Fibroblast of skin of abdomen (primary cell): ENCODE measurements around the gene PKHD1. TPM values are rescaled to one million over a fixed set of nuclear protein-coding genes. Genes with fewer than 3 reads are reported as not detected.

Experiments
- DNase-seq: peaks from one replicate; pipeline ENCODE4 v3.0.0-alpha.2; 2013
- polyA plus RNA-seq, 2 experiments: library from polyadenylated mRNA; unstranded; fragments of 120-200 nt; gene quantifications; one replicate each; pipeline ENCODE4 v1.2.1, GENCODE V29; 2013; ENCODE audit not compliant: insufficient read length in 2 of 2

Gene PKHD1, protein sequence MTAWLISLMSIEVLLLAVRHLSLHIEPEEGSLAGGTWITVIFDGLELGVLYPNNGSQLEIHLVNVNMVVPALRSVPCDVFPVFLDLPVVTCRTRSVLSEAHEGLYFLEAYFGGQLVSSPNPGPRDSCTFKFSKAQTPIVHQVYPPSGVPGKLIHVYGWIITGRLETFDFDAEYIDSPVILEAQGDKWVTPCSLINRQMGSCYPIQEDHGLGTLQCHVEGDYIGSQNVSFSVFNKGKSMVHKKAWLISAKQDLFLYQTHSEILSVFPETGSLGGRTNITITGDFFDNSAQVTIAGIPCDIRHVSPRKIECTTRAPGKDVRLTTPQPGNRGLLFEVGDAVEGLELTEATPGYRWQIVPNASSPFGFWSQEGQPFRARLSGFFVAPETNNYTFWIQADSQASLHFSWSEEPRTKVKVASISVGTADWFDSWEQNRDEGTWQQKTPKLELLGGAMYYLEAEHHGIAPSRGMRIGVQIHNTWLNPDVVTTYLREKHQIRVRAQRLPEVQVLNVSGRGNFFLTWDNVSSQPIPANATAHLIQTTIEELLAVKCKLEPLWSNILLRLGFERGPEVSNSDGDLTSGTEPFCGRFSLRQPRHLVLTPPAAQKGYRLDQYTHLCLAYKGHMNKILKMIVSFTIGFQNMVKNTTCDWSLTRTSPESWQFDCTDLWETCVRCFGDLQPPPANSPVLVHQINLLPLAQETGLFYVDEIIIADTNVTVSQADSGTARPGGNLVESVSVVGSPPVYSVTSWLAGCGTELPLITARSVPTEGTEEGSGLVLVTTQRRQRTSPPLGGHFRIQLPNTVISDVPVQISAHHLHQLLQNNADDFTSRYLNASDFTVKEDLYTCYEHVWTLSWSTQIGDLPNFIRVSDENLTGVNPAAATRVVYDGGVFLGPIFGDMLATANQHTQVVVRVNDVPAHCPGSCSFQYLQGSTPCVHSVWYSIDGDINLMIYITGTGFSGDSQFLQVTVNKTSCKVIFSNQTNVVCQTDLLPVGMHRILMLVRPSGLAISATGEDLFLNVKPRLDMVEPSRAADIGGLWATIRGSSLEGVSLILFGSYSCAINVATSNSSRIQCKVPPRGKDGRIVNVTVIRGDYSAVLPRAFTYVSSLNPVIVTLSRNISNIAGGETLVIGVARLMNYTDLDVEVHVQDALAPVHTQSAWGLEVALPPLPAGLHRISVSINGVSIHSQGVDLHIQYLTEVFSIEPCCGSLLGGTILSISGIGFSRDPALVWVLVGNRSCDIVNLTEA (N-terminal part only)
- polyA plus RNA-seq (2013, experiment 1 of 2; ENCODE audit: insufficient read length): 0.01 TPM
- not detected for polyA plus RNA-seq (2013, experiment 2 of 2; ENCODE audit: insufficient read length)

DNA sequence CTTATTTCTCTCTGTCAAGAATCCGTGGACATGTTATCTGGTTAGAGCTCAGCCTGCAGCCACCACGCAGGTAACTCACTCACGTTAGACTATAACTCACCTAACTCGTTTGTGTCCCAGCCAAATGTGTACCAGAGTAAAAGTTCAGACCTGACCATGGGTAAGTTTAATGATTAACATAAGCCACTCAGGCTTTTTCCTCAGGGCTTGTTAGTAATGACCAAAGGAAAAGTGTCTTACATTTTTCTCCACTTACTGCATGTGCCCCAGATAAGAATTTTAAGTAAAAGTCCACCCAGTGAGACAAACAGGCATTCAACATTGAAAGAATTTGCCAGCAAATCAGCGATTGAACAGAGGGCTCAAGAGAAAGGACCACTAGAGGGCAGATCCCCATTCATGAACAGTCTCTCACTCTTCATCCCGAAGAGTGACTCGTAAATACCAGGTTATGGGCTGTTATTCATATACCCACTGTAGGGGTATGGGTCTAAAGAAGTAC, at the start of gene PKHD1:
PKHD1 (minus strand) TSS at position 116 of the 502 bp plus-strand sequence. CDS start 2,680 bp downstream, outside the sequence.
- DNase-seq: no peak

DNA sequence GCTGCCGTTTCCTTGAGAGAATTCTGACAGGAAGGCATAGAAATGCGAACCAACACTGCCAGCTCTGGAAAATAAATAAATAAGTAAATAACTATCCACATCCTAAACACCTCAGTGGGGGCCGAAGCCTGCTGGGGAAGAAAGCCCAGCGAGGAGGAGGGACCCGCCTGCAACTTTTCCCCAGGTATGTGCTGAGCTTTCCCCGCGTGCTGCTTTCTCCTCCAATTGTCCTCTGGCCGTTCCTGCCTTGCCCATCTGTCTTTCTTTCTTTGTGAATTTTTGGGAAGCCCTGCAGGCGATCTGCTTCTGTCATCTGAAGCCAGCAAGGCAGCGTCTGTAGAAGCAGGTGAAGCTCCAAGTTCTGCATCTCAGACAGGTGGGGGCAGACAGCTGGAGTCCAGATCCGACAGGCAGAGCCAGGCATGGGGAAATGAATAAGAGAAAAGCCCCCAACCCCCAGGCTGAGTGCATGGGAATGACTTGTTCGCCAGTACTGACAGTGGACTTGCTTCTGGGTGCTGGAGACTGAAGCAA, 49.6 kb upstream of the PKHD1 start:
- no peak for DNase-seq

DNA sequence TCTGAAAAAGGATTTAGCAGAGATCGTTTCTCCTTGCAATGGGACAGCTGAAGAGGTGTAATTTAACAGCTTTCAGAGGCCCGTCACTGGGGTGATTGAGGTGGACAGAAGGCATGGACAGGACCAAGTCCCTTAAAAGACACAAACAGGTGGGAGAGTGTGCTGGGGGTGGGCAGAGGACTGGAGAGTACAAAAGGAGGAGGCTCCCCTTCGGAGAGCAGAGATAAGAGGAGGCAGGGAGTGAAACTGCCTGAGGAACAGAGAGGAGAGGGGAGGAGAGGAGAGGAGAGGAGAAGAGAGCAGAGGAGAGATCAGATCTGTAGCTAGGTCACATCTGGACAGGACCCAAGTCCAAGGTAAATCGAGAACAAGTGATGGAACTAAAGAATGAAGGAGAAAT, 48.6 kb upstream of the PKHD1 start:
- no peak for DNase-seq

DNA sequence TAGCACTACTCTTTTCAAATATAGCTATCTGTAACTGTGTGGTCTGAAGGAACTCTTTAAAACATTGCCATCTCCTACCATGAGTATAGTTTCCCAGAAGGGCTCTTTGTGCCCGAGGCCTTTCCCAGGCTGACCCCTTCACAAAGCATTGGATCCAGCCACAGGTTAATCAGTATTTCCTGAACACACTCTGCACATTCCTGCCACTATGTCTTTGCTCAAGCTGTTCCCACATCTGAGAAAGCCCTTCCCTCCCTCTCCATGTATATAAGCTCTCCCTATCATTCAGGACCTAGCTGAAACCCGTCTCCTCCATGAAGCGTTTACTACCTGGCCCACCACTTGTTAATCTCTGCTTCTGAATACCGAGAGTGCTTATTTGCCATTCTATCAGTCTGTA, 47.8 kb upstream of the PKHD1 start:
- DNase-seq: no peak

DNA sequence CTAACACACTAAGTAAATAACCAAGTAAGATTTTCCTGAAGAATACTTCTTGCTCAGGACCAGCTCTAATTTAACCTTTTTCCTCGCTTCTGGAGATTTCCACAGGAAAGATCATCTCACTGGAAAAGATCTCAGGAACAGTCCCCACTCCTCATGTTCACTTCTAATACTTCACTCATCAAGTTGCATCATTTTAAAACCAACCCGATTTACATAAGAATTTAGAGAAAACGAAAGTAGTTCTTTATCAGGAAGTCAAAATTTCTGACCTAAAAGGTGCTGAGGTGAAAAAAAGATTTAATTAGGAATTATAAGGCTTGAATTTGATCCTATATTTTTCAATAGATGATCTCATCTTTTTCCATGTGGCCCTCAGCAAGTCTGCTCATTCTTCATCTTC, 46.6 kb upstream of the PKHD1 start:
- DNase-seq: no peak

DNA sequence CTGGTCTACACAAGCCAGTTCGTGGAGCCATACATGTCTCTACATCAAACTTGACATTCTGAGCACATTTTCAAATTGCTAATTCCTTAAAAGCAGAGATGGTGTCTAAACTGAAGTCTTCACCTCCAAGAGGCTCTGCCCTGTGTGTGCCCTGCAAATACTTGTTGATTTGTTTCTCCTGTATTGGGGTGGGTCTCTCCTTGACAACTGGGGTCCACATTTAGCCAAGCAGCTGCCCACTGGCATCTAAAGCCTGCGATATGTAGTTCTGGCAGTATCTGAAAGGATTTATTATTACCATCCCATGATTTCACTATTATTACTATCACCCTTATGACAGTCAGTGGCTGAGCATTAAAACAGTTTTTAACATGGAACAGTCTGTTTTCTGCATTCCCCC, 45.9 kb upstream of the PKHD1 start:
- no peak for DNase-seq

DNA sequence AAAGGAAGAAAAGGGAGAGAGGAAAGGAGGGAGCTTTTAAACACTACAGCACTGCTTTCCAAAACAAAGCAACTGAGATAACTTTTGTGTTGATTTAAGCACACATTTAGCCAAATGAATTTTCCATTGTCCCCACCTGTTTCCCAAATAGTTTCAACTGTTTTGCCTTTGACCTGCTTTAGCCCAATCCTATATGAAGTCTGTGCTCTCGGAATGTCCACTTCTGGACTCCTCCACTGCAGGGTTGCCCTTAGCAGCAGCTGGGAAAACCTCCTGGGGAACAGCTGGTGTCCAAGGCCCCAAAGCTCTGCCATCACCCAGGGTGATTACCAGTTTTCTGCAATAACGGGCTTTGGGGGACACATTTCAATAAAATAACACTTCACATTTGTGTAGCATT, 44.9 kb upstream of the PKHD1 start:
- no peak for DNase-seq

DNA sequence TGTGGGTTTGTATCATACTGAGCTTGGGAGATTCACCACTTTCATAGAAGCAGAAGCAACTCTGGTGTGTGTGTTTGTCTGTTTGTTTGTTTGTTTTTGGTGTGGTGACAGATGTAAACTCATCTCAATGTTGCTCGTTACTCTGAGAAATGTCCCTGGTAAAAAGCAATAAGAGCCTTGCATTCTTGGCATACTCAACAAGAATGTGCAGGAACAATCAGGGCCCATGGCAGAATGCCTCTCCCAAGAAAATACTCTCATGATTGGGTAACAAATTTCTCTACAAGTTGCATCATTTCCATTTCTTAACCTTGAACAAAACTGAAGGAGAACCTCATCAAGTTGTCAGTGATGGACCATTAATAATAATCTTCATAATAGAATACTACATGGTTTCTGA, 43.0 kb upstream of the PKHD1 start:
- DNase-seq: no peak

DNA sequence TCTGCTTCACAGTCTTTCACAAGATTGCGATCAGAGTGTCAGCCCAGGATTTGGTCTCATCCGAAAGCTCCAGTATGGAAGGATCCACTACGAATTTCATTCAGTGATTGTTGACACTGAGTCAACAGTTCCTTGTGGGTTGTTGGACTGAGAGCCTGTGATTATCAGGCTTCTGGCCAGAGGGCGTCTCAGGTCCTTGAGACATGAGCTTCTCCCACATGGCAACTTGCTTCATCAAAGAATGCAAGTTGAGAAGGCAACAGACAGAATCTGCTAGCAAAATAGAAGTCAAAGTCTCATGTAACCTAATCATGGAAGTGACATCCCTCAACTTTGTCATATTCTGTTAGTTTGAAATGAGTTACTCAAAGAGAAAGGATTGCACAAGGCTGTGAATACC, 40.5 kb upstream of the PKHD1 start:
- no peak for DNase-seq

DNA sequence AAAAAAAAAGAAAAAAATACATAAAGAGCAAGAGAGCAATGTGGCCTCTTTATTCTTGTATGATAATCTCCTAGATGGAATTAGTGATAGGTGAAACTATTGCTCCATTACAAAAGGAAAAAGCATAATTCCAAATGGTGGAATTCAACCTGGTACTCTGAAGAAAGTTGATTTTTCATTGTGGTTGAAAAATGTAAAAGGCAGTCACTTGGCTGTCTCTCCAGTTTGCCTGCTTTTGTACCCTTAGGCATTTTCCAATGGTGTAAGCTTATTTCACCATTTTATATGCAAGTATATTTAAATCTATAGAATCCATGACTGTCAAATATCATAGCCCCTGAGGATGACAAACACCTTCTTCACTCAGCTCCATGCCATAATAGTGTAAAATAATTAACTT, 38.8 kb upstream of the PKHD1 start:
- no peak for DNase-seq

DNA sequence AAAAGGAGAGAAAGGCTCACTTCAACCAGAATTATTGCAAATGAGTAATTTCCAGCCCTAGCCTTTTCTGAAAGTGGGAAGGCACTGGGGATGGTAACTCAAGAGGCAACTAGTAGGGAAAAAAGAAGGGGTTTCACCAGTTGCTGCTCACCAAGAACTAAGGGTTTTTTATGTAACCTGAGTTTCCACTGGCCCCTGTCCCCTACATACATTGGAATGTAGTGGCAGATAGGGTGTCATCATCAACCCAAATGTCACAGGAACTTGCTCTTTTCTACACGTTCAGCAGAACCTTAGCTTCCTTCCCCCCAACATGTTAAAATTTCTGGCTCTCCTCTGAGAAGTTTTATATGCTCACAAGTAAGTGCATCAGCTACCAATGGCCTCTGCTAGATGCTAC, 38.2 kb upstream of the PKHD1 start:
- no peak for DNase-seq

DNA sequence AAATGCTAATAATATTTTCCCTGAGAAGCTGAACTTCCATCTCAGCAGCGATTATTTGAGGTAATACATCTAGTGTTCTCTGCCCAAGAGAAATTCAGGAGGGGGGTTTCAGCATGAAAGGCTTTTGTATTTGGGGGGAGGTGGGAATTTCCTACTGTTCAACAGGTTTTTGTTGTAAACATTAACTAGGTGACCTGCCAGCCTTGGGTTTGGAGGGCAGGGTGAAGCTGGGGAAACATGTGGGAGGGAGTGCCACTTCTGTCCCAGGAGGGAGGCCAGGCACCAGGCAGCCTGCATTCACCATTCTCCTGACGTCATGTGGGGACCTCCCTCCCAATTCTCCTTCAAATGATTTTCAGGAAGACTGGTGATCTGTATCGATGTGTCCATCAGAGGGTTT, 37.7 kb upstream of the PKHD1 start:
- DNase-seq: no peak

DNA sequence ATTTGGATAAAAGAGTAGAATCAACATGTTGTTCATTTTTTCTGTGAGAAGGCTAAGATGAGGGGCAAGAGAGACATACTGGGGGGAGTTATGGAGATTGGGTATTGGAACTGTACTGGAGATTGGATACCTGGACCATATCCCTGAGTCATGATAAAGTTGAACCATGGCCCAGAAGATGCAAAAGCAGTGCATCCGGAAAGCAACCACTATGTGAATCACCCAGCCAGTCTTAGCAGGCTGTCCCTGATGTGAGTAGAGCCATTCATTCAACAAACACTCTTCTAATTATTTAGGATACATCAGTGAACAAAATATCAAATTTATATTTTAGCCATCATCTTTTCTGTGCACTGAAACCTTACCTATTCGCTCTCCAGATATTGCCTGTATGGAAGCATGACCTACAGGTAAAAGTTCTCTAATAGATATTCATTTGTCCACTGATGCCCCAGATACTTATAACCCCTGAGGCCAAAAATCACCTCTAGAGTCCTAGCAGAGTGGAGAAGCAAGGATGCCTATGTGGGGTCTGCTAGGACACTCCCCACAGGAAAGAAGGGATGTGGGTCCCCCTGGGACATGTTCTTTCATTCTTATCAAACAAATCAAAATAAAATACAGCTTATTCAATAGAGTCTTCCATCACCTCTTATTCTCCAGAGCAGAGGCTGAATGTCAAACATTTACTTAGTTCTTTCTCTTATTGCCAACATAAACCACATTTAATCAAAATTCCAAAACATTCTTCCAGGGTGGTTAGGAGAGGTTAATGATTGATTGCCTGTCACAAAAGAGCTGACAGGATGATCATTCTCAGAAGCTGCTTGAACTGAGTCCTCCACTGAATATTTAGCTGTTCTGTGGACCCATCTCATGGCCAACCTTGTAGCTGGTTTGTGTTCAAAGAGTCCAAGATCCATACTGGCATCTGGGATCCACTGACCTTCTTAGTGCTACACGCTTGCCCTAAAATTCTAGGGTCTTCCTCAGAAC, 37.0 kb upstream of the PKHD1 start:
- no peak for DNase-seq

DNA sequence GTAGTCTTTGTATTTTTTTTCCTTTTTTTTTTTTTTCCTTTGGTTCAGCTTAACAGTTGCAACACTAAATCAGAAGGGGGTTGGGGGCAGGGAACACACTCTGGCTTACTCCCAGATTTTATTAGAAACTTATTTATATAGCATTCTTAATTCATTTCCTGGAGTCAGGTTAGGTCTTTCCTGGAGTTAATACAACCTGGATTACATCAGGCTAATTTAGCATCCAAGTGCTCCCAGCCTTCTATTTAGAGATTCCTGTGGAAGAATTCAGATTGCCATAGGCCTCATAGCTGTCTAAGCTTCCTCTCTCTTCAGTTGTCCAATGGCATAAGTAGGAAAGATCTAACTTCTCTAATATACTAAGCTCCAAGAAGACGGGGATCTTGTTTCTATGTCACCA, 35.8 kb upstream of the PKHD1 start:
- no peak for DNase-seq

DNA sequence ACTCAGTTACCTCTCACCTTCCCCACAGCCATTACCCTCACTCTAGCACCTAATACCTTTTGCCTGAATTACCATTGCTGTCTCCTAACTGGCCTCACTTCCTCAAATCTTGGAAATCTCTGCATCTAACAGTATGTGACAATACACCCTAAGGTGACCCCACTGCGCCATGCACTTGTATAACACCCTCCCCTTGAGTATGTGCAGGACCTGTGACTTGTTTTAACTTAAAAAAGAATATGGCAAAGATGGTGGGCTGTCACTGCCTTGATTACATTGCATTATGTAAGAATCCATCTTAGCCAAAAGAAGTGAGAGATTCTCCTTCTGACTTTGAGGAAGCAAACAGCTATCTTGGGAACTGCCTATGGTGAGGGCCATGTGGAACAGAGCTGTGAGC, 29.9 kb upstream of the PKHD1 start:
- no peak for DNase-seq

DNA sequence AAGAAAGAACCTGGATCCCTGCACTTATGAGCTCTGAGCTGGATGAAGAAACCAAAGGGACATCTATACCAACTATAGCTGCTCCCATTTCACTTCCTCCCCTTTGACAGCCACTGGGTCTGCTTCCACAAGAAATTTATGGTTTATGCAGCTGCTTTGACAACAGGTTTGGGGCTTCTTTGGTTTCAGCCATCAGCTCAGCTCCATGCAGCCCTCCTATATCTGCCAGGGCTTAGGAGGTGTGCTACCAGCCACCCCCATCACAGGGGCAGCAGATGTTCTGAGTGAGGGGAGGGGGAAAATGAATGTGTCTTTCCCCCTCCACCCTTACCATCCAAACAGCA, 29.2 kb upstream of the PKHD1 start:
- DNase-seq: no peak

DNA sequence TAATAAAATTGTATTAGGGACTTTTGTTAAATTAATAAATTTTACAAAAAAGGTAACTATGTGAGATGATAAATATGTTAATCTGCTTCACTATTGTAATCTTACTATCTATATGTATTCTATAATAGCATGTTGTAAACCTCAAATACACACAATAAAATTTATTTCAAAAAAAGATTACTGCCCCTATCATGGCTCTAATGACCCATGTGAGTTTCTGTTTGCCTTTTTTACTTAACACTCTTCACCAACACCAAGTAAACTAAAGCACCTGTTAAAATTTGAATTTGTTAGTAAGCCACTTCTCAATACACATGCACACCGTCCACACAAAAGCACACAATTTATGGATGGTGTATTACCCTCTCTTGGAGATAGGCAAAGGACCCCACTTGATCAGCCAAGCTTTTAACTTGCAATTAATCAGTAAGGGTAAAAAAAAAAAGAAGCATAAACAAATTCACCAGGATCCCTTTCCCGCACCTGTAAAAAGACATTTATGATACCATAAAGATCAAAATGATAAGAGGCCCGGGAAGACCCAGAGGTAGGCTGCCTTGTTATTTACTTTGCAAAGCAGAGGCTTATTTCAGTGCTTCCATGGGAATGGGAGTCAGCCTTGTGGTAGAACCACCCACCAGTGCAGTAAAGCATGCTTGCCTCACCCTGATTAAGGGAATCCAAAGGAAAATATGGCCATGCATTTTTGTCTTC, 28.6 kb upstream of the PKHD1 start:
- no peak for DNase-seq

DNA sequence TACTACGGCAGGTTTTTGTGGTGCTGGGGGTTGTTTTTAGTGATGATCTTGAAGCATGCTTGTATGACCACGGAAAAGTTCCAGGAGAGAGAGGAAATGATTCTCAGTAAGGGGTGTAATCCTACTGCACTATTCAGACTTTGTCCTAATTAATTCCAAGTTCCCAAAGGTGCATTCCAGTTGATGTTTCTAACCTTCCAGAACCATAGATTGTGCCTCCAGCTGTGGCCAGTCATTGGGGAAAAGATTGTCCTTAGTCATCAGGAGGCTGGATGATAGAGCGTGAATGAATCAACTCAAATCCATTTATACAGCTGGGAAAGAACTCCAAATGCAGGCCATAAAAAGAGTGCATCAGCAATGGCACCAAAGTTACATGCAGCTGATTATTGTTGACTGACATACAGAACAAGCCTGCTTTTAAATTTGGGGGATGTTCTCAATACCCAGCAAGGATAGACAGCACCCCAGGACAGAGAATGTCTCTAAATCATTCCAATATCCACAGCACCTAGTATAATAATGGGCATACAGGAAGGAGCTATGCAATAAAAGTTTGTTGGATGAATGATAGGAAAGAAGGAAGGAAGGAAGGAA, 27.8 kb upstream of the PKHD1 start:
- no peak for DNase-seq

DNA sequence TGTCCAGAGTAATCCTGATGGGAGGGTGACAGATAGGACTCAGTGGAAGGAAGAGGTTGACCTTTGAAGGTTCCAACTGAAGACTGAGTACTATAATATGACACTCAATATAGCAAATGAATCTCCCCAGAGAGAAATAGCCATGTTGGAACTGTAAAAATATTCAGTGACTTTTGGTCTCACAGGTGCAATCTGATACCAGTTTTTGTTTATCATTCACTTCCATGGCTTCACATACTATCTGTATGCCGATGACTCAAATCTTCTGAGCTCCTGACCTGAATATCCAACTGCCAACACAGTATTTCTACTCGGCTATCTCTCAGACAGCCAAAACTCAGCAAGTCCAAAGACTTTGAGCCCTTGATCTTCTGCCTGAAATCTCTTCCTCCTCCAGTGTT, 21.8 kb upstream of the PKHD1 start:
- DNase-seq: no peak

DNA sequence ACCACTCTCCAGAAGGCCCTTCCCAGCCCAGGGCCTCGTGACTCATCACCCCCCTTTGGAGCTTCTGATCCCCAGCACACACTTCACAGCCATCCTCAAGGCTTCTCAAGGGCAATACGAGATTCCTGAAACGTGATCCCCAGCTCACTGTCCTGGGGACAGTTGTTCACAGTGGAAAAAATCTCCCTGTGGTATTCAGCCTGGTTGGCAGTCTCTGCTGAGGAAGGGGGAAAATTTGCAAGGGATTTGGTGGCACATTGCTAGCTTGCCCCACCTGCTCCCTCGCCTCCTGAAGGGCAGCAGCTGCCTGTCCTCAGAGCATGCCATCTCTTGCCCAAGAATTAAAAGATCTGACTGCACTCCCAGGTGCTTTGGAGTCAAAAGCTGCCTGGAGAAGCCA, 20.7 kb upstream of the PKHD1 start:
- DNase-seq: no peak
